Stimulated activated CD8-positive, alpha-beta memory T cell treated with anti-CD3 and anti-CD28 coated beads, Interleukin-7, amount 100 ng/mL, for 24 hours (primary cell): Measurements from ENCODE around the gene LYST.
"Not testable (repeated sequence)": the region's sequence is repeated elsewhere in the genome, so short reads cannot be mapped to it uniquely, and the experiment has no call there.

Experiments used
- DNase-seq: peaks from one replicate; pipeline ENCODE4 v3.0.0-alpha.2; 2020; ENCODE audit warnings: low read depth

Gene LYST

DNA sequence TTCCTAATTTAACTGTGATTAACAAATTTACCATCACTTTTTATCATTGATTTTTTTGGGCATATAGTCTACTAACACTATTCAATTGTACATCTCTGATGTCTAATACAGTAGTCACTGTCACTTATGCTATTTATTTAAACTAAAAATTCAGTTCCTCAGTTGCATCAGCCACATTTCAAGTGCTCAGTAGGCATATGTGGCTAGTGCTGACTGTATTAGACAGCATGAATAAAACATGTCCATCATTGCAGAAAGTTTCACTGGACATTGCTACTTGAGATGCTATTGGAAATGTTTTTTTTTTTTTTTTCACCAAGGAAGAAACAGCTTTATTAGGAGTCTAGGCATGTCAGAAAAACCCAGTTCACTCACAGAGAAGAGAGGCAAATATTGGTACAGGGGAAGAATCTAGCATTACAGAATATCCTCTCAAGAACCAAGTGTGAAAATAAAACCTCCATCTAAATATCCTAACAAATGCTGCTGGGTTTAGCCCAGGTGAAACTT, 109.1 kb downstream of the LYST start:
- DNase-seq, result no peak

GRCh38 chr1:235754186-235754585, 112.5 kb downstream of the LYST start:
- DNase-seq, result not testable (repeated sequence)

DNA sequence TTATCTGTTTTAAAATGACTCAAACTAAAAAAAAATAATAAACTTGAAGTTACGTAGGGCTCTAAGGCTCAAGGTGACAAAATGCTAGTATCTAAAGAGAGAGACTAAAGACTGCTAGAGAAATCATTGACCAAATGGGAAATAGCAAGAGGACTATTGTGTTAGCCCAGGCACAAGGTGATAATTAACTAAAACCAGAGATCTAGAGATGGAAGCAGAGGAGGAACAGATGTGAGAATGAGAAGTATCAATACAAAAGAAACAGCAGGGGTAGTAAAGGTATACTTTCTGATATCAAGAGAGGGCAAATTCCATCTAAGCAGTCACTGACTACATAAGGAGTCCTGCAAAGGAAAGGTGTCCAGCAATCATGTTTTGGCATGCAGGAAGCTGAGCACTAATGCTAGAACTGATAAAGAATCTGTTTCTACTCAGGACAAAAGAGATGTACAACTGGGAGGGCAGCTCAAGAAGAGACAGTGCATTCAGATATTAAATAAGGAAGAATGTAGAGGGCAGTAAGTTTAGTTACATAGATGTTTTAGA, 116.9 kb downstream of the LYST start:
- no peak for DNase-seq

- DNase-seq, result no peak
Observed at GRCh38 chr1:235748747-235749146, 118.0 kb downstream of the LYST start.

DNA sequence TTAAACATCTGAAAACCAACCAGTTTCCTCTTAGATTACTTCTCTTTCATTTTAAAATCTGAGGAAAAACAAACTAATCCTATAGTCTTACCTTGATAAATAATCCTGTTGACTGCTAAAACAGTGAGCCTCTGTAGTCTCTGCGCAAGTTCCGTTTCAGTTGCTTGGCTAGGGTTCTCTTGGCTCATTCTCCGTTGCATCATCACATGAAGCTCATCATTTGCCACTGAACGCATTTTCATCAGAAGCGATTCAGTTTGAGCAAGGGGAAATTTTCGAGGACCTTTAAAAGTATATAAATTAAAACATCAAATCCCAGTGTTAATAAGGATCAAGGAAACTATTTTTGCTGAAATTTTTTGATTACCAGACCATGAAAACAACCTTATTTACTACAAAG, 120.5 kb downstream of the LYST start:
- DNase-seq, result no peak

GRCh38 chr1:235745503-235746136, 121.1 kb downstream of the LYST start:
- no peak for DNase-seq

DNA sequence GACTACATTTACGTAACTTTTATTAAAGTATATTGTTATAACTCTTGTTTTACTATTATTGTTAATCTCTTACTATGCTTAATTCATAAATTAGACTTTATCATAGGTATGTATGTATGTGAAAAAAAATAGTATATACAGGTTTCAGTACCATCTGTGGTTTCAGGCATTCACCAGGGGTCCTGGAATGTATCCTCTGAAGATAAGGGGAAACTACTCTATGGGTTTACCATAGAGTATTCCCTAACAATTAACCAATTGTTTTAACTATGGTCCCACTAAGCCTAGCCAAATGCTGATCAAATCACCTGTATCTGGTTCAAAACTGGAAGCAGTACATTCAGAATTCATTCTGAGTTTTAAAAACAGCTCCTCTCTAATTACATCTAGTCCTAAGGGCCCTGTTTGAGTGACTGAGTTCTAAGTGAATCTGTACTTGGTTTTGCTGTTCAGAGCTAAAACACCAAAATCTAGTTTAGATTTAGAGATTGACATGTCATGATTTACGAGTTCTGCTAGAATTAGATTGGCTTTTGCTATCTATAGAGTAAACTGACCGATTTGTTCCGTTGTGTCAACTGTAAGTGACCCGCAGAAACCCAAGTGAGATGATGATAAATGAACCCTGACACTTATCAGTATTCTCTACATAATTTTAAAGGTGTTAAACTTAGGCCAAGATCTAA, 123.6 kb downstream of the LYST start:
- DNase-seq, result no peak

DNA sequence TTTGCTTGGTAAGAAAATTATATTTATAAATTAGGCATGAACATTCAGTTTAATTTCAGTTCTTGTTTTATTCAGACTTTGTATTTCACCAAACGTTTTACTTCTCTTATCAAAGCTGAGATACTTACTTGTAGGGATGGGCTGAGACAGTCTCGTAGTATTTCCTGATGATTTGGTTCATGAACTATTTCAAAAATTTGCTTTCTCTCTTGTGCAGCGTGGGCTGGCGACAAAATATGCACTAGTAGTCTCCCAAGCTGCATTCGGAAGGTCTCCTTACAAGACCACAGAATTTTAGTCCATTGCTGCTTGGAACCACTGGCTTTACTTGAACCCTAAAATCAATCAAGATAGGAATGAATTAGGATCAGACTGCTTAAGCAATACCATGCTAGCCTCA, 125.4 kb downstream of the LYST start:
- no peak for DNase-seq

DNA sequence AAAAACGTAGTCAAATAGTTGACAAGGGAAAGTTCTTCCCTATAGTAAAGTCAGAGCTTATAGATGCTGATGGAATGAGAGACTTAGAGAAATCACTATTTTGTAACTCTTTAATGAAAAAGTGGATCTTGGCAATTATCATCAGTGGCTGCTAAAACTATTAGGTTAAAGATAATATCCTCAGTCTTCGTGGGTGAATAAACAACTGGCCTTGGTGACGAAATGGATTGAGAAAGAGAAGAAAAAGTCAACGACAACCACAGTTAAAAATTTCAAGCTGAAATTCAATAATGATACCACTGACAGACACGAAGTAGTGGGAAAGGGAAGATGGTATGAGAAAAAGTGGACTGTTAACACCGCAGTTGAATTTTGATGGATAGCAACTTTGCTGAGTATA, 127.1 kb downstream of the LYST start:
- DNase-seq, result no peak

GRCh38 chr1:235739124-235739523, 127.6 kb downstream of the LYST start:
- no peak for DNase-seq

- DNase-seq, result no peak
Observed at GRCh38 chr1:235737751-235738150, 129.0 kb downstream of the LYST start.

GRCh38 chr1:235736263-235736662, 130.4 kb downstream of the LYST start:
- DNase-seq, result no peak

- no peak for DNase-seq
Observed at GRCh38 chr1:235735621-235736020, 131.1 kb downstream of the LYST start.

DNA sequence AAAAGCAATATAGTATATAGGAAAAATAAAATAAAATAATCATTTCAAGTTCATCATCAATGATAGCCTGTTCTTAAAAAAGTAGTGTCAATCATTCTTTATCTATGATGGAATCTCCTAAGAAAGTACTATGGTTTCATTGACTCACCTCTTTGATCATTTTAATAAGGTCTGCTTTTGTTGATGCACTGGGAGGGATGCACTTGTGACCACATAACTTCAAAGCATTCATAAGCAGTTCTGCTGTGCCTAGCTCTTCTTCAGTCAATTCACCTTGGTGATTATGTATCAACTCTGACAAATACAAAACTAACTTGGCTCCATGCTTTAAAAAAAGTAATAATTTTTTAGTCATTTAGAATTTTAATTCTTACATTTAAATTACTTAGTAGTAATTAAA, 132.4 kb downstream of the LYST start:
- DNase-seq, result no peak

GRCh38 chr1:235730007-235730406, 136.7 kb downstream of the LYST start:
- no peak for DNase-seq

DNA sequence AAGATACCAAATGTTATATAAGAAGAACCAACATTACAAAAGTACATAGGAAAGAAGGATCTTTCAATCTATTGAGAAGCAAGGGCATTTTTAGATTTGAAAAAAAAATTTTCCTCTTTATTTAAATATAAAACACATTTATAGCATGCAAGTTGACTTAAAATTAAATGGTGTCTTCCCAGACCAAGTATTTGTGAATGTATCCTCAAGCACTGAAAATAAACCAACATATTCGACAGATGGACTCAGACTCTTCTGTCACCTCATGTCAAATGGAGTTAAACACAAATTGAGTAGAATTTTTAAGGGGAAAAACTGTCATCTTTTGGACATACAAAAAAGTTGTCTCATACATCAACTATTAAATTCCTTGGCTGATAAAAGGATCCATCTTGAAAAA, 140.1 kb downstream of the LYST start:
- no peak for DNase-seq

DNA sequence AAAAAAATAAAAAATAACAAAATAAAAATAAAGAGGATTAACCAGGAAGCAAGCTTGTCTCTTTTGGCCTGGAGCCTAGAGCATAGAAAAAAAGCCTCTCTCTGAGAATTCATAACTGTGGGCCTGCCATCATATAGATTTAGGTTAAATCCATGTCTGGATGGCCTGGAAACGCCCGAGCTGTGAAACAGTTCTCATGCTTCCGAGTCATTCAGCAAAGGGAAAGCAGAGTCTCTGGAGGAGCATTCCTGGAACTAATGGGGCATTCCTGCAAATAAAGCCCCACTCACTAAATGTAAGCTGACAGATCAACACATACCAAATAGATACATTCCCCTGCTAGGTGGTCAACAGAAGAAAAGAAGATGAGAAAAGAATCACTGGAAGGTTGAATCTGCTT, 141.3 kb downstream of the LYST start:
- no peak for DNase-seq

GRCh38 chr1:235724730-235725129, 142.0 kb downstream of the LYST start:
- no peak for DNase-seq

- DNase-seq, result no peak
Observed at GRCh38 chr1:235722858-235723257, 143.8 kb downstream of the LYST start.

GRCh38 chr1:235721982-235722381, 144.7 kb downstream of the LYST start:
- no peak for DNase-seq

DNA sequence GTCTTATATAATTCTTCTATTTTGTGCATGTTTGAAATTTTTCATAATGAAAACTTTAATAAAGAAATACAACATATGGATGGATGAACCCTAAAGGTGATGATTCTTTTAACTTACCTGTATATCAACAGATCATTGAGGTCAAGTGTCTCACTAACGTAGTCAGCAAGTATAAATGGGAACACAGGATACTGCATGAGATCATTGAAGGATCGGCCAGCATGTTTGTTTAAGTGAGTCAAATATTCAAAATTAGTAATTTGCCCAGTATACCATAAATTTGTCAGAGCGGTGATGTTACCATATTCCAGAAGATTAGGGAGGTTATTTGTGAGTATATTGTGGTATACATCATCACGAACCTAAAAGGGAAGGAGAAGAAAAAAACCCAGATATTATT, 146.2 kb downstream of the LYST start:
- no peak for DNase-seq

- no peak for DNase-seq
Observed at GRCh38 chr1:235714205-235714897, 152.4 kb downstream of the LYST start.

- no peak for DNase-seq
Observed at GRCh38 chr1:235712812-235713211, 153.9 kb downstream of the LYST start.
